GM12878 (cell line): ENCODE data around the gene ARID3A. TPM values are rescaled to one million over a fixed set of nuclear protein-coding genes. Genes with fewer than 3 reads are reported as not detected.

ENCODE experiments used
- ATAC-seq: fragments of 200-7000 bp; cut with Tn5 transposase; 3 replicates; pipeline ENCODE4 v1.9.1; 2020; ENCODE audit warnings: mild to moderate bottlenecking, moderate library complexity
- BruUV-seq: library from RNA; stranded (reverse); fragments of 400-500 nt; replicated peaks from 2 replicates; lab custom pipeline; 2021; lab: Mats Ljungman, UMichigan
- CTCF ChIA-PET: fragments of 300-600 bp; sonication (Branson Sonifier 250); formaldehyde crosslinking; extraction: SDS; loops from one replicate; lab custom pipeline; 2021; ENCODE audit warnings: inconsistent platforms; lab: Yijun Ruan, JAX
- POLR2A ChIA-PET: fragments of 350-600 bp; formaldehyde crosslinking; extraction: SDS; loops from one replicate; lab custom pipeline; 2021; ENCODE audit warnings: inconsistent platforms; lab: Charles Lee
- RAD21 ChIA-PET: fragments of 300-600 bp; sonication (Branson Sonifier 250); formaldehyde crosslinking; loops from one replicate; lab custom pipeline; 2023; ENCODE audit warnings: antibody characterized with exemption; ENCODE audit not compliant: unreplicated experiment; lab: Charles Lee
- SMC1A ChIA-PET: fragments of 300-600 bp; sonication (Branson Sonifier 250); formaldehyde crosslinking; loops from one replicate; lab custom pipeline; 2023; ENCODE audit not compliant: unreplicated experiment, uncharacterized antibody; lab: Charles Lee
- DNase-seq: peaks from one replicate; pipeline ENCODE4 v3.0.0-alpha.2; 2011; ENCODE audit warnings: low read depth, low spot score
- FAIRE-seq: peaks from 3 replicates; lab custom pipeline; 2011; peaks lifted over from hg19 to GRCh38; lab: Jason Lieb, UNC
- H2AFZ ChIP-seq: 2 replicates; pipeline ENCODE4 v1.6.0; 2011; ENCODE audit warnings: low read depth, low read length, control low read depth; ENCODE audit not compliant: control insufficient read depth
- H3K27ac ChIP-seq: 2 replicates; pipeline ENCODE4 v1.5.1; 2011; ENCODE audit warnings: control low read depth; ENCODE audit not compliant: control insufficient read depth, insufficient read depth
- H3K27me3 ChIP-seq, 2 experiments: replicated peaks in 1 of 2; 2 replicates each; pipeline versions ENCODE4 v1.6.0 to v1.6.1; 2011; ENCODE audit warnings: low read length in 1 of 2; ENCODE audit not compliant: control insufficient read depth in 2 of 2, insufficient read depth in 2 of 2
- H3K36me3 ChIP-seq, 2 experiments: 2 replicates each; pipeline ENCODE4 v1.5.1; 2011; ENCODE audit warnings: low read length in 1 of 2; ENCODE audit not compliant: control insufficient read depth in 2 of 2, insufficient read depth in 2 of 2
- H3K4me1 ChIP-seq: 2 replicates; pipeline ENCODE4 v1.6.1; 2011; ENCODE audit warnings: mild to moderate bottlenecking, low read length, moderate library complexity, mixed read lengths; ENCODE audit not compliant: control insufficient read depth, insufficient read depth
- H3K4me2 ChIP-seq: 2 replicates; pipeline ENCODE4 v1.6.0; 2011; ENCODE audit warnings: control low read depth; ENCODE audit not compliant: control insufficient read depth, insufficient read depth
- H3K4me3 ChIP-seq: fragments of 200-600 bp; sonication (generic); 2 replicates; pipeline ENCODE4 v1.5.1; 2016
- H3K79me2 ChIP-seq: 2 replicates; pipeline ENCODE4 v1.6.0; 2011; ENCODE audit warnings: low read length; ENCODE audit not compliant: control insufficient read depth, insufficient read depth
- H3K9ac ChIP-seq: 2 replicates; pipeline ENCODE4 v1.8.0; 2011; ENCODE audit warnings: low read length, control low read depth, mixed read lengths; ENCODE audit not compliant: control insufficient read depth, insufficient read depth
- H3K9me3 ChIP-seq: replicated peaks from 3 replicates; pipeline ENCODE4 v1.5.1; 2011; ENCODE audit warnings: mild to moderate bottlenecking, low read length; ENCODE audit not compliant: control insufficient read depth, insufficient read depth
- H4K20me1 ChIP-seq: 2 replicates; pipeline ENCODE4 v1.6.0; 2011; ENCODE audit not compliant: control insufficient read depth, insufficient read depth
- BCL3 ChIP-seq: IDR thresholded peaks from 2 replicates; pipeline ENCODE4 v1.6.1; 2011; ENCODE audit warnings: borderline replicate concordance, low read depth, mild to moderate bottlenecking, moderate library complexity, low read length; ENCODE audit not compliant: insufficient read depth, poor library complexity, severe bottlenecking
- CHD1 ChIP-seq: IDR thresholded peaks from 2 replicates; pipeline ENCODE4 v1.6.1; 2012; ENCODE audit warnings: low read depth, low read length, improper control_type of control experiment
- E2F4 ChIP-seq: IDR thresholded peaks from 2 replicates; pipeline ENCODE4 v1.6.1; 2012; ENCODE audit warnings: low read depth, low read length, improper control_type of control experiment
- EZH2 ChIP-seq: IDR thresholded peaks from 2 replicates; pipeline ENCODE4 v1.6.1; 2012; ENCODE audit warnings: low read depth, mild to moderate bottlenecking, control low read depth, inconsistent platforms, low read length, borderline replicate concordance; ENCODE audit not compliant: control insufficient read depth
- HDAC6 ChIP-seq: fragments of 200-600 bp; sonication (generic); IDR thresholded peaks from one replicate; pipeline ENCODE4 v1.8.0; 2017; ENCODE audit warnings: antibody characterized with exemption; ENCODE audit not compliant: unreplicated experiment
- HDGF ChIP-seq: fragments of 450-650 bp; IDR thresholded peaks from 2 replicates; pipeline ENCODE4 v1.6.1; 2016; ENCODE audit warnings: antibody characterized with exemption
- JUNB ChIP-seq: IDR thresholded peaks from 2 replicates; pipeline ENCODE4 v1.6.1; 2016; ENCODE audit warnings: antibody characterized with exemption, mild to moderate bottlenecking
- KDM1A ChIP-seq: fragments of 200-600 bp; sonication (generic); IDR thresholded peaks from 2 replicates; pipeline ENCODE4 v1.6.1; 2016; ENCODE audit warnings: borderline replicate concordance
- MYC ChIP-seq: IDR thresholded peaks from 2 replicates; pipeline ENCODE4 v1.6.1; 2011; ENCODE audit warnings: mild to moderate bottlenecking, low read length, moderate library complexity, inconsistent platforms; ENCODE audit not compliant: insufficient read depth, insufficient replicate concordance, insufficient read length, severe bottlenecking
- POLR2A ChIP-seq: IDR thresholded peaks from 2 replicates; pipeline ENCODE4 v1.6.1; 2011; ENCODE audit warnings: low read depth, mild to moderate bottlenecking, low read length
- RAD21 ChIP-seq: IDR thresholded peaks from 2 replicates; pipeline ENCODE4 v1.6.1; 2011; ENCODE audit warnings: mild to moderate bottlenecking, low read depth, low read length, moderate library complexity; ENCODE audit not compliant: insufficient read depth
- RUNX3 ChIP-seq: IDR thresholded peaks from 2 replicates; pipeline ENCODE4 v1.6.1; 2012; ENCODE audit warnings: low read length, inconsistent platforms
- SMAD5 ChIP-seq: IDR thresholded peaks from 2 replicates; pipeline ENCODE4 v1.6.1; 2016; ENCODE audit warnings: antibody characterized with exemption, low read depth
- ZNF217 ChIP-seq: fragments of 450-650 bp; IDR thresholded peaks from 2 replicates; pipeline ENCODE4 v1.6.1; 2017; ENCODE audit warnings: antibody characterized with exemption, mild to moderate bottlenecking
- WGBS: methylation state at CpG from one replicate; pipeline ENCODE4 v1.1.6; 2016; ENCODE audit warnings: low lambda C conversion rate; ENCODE audit not compliant: insufficient replicate concordance, insufficient coverage; ENCODE audit errors: missing lambda C conversion rate; 5-methylcytosine and 5-hydroxymethylcytosine counted together
- in situ Hi-C: fragments of 300-500 bp; cut with MboI; formaldehyde crosslinking; loops from 9 replicates; pipeline ENCODE4 v1.14.3; 2018; ENCODE audit warnings: mixed read lengths
- intact Hi-C: fragments of 100-400 bp; cut with micrococcal nuclease; formaldehyde crosslinking; loops from one replicate; pipeline ENCODE4 v1.14.2; 2022; ENCODE audit not compliant: unreplicated experiment
- polyA plus RNA-seq, 11 experiments: library from polyadenylated mRNA; depleted of rRNA in 4 of 11; unstranded in 6 of 11; stranded (reverse) in 5 of 11; fragments of >200 nt; fragmentation: Nextera tagmentation in 4 of 11; fragmentation: Illumina TruSeq in 1 of 11; extraction: Ambion mirVana in 4 of 11; extraction: Trizol in 1 of 11; gene quantifications; 1 replicate in 1 of 11; 2 replicates in 10 of 11; pipeline versions ENCODE4 v1.2.1 to v1.2.3, GENCODE V29; 2011 to 2016; ENCODE audit warnings: inconsistent platforms in 2 of 11, missing spikeins in 2 of 11, low read depth in 1 of 11
- total RNA-seq, 4 experiments: library from RNA; depleted of rRNA in 3 of 4; stranded (reverse); fragments of >200 nt in 3 of 4; fragmentation: Illumina TruSeq in 1 of 4; extraction: Trizol in 1 of 4; gene quantifications; 2 replicates each; pipeline versions ENCODE4 v1.2.1 to v1.2.3, GENCODE V29; 2013 to 2021

The ARID3A gene
- total and polyA plus RNA-seq, 10 of the 15 experiments (the other 5 are each of a cell fraction or from before 2014, with no cell fraction given): 0.76 to 70.0 (median 16.7) TPM

GRCh38 chr19:936175-936546, 10.3 kb downstream of the ARID3A start:
- no peak overlapping the region for H3K27ac ChIP-seq
- H3K4me1 ChIP-seq: peaks cover 21% of the 10 kb centered on the region
- intact Hi-C loops: no loop called here
- TF ChIP-seq SMAD5 (no peak), POLR2A (no peak), CHD1 (no peak), MYC (no peak), KDM1A (no peak), ZNF217 (no peak), HDAC6 (no peak), BCL3 (no peak), JUNB (no peak), EZH2 (no peak), HDGF (no peak), E2F4 (no peak), RUNX3 (no peak), RAD21 (no peak)
- TF ChIP-seq, all 136 proteins: peak for 0
- ChIA-PET RAD21 (no interaction called here), POLR2A (interaction anchor here (0.5 to 1.2 kb wide), 4 partner anchors 9 to 128 kb away, joined by 3 to 6 read pairs (median 4); partner anchors contain the start of genes MED16 and RNU6-9), CTCF (no interaction called here), SMC1A (no interaction called here)
- peaks cover 75% of the 10 kb centered on the region for H3K79me2 ChIP-seq
- no peak overlapping the region for H2AFZ ChIP-seq
- H3K4me2 ChIP-seq: no peak overlapping the region
- H3K4me3 ChIP-seq: no peak overlapping the region
- no peaks in the 10 kb centered on the region for H3K27me3 ChIP-seq
- no peak overlapping the region for H3K9ac ChIP-seq
- in situ Hi-C loops: no loop called here
- H3K9me3 ChIP-seq: peaks cover 4% of the 10 kb centered on the region
- no peak for FAIRE-seq
- WGBS: 100% methylated on average over 10 of the region's 10 CpGs
- no TSS peak for BruUV-seq
- ATAC-seq: no peak
- no peaks in the 10 kb centered on the region; the same call in 1 of the 2 replicates for H4K20me1 ChIP-seq
- DNase-seq: no peak
- H3K36me3 ChIP-seq: peaks cover 19 to 23% of the 10 kb centered on the region in 2 experiments
